Endothelial cell of umbilical vein (primary cell): ENCODE data around the gene PAX8. TPM values are rescaled to one million over a fixed set of nuclear protein-coding genes. Genes with fewer than 3 reads are reported as not detected.

ENCODE experiments used
- BruUV-seq: library from RNA; stranded (reverse); fragments of 400-500 nt; replicated peaks from 2 replicates; lab custom pipeline; 2021; lab: Mats Ljungman, UMichigan
- CTCF ChIA-PET: fragments of 300-600, 350-600 bp; sonication (Branson Sonifier 250); formaldehyde crosslinking; loops from one replicate; lab custom pipeline; 2021; ENCODE audit warnings: antibody characterized with exemption, inconsistent platforms; lab: Charles Lee
- POLR2A ChIA-PET: fragments of 300-600, 350-600 bp; sonication (Branson Sonifier 250); formaldehyde crosslinking; loops from one replicate; lab custom pipeline; 2021; ENCODE audit warnings: antibody characterized with exemption, inconsistent platforms; lab: Charles Lee
- DNase-seq: peaks from one replicate; pipeline ENCODE4 v3.0.0-alpha.2; 2011; ENCODE audit warnings: low read depth, low spot score
- FAIRE-seq: peaks from 2 replicates; lab custom pipeline; 2011; peaks lifted over from hg19 to GRCh38; lab: Jason Lieb, UNC
- H2AFZ ChIP-seq: 2 replicates; pipeline ENCODE4 v1.6.0; 2012; ENCODE audit warnings: low read depth, low read length, control low read depth, inconsistent platforms
- H3K27ac ChIP-seq: 2 replicates; pipeline ENCODE4 v1.5.1; 2011; ENCODE audit warnings: low read depth, mild to moderate bottlenecking, control low read depth, low read length, moderate library complexity; ENCODE audit not compliant: insufficient read depth
- H3K27me3 ChIP-seq, 2 experiments: 2 replicates each; pipeline versions ENCODE4 v1.6.0 to v1.6.1; 2011; ENCODE audit warnings: low read length in 2 of 2, mixed read lengths in 1 of 2; ENCODE audit not compliant: control insufficient read depth in 2 of 2, insufficient read depth in 2 of 2
- H3K36me3 ChIP-seq, 2 experiments: 2 replicates in 1 of 2; 3 replicates in 1 of 2; pipeline ENCODE4 v1.5.1; 2011; ENCODE audit warnings: low read length in 2 of 2, mild to moderate bottlenecking in 1 of 2, moderate library complexity in 1 of 2; ENCODE audit not compliant: control insufficient read depth in 2 of 2, insufficient read depth in 2 of 2; ENCODE audit errors: extremely low read depth in 1 of 2
- H3K4me1 ChIP-seq: 3 replicates; pipeline ENCODE4 v1.5.1; 2011; ENCODE audit warnings: mild to moderate bottlenecking, low read length; ENCODE audit not compliant: control insufficient read depth, insufficient read depth; ENCODE audit errors: extremely low read depth
- H3K4me2 ChIP-seq: 2 replicates; pipeline ENCODE4 v1.6.1; 2011; ENCODE audit warnings: low read length, control low read depth, mixed read lengths; ENCODE audit not compliant: insufficient read depth
- H3K4me3 ChIP-seq, 3 experiments: fragments of 200-600 bp in 1 of 3; sonication (generic), shearing (Covaris generic) in 1 of 3; replicated peaks in 1 of 3; 2 replicates each; pipeline ENCODE4 v1.5.1; 2011 to 2016; ENCODE audit warnings: control low read depth in 3 of 3, low read length in 3 of 3, mild to moderate bottlenecking in 2 of 3, inconsistent platforms in 1 of 3, low read depth in 1 of 3, moderate library complexity in 1 of 3; ENCODE audit not compliant: insufficient read depth in 1 of 3
- H3K79me2 ChIP-seq: 2 replicates; pipeline ENCODE4 v1.6.0; 2012; ENCODE audit warnings: low read length, inconsistent platforms; ENCODE audit not compliant: control insufficient read depth, insufficient read depth
- H3K9ac ChIP-seq: replicated peaks from 2 replicates; pipeline ENCODE3; 2011; ENCODE audit warnings: low read length, control low read depth; ENCODE audit not compliant: insufficient read depth; ENCODE audit errors: extremely low read depth
- H3K9me1 ChIP-seq: replicated peaks from 3 replicates; pipeline ENCODE4 v1.6.0; 2011; ENCODE audit warnings: mild to moderate bottlenecking, low read length; ENCODE audit not compliant: control insufficient read depth, insufficient read depth; ENCODE audit errors: extremely low read depth
- H3K9me3 ChIP-seq: replicated peaks from 2 replicates; pipeline ENCODE4 v1.5.1; 2012; ENCODE audit warnings: low read length, inconsistent platforms; ENCODE audit not compliant: control insufficient read depth, insufficient read depth
- H4K20me1 ChIP-seq: replicated peaks from 2 replicates; pipeline ENCODE3; 2011; ENCODE audit warnings: mild to moderate bottlenecking, low read length; ENCODE audit not compliant: control insufficient read depth, insufficient read depth; ENCODE audit errors: extremely low read depth
- CTCF ChIP-seq, 2 donors: IDR thresholded peaks; 1 replicate in 1 of 2; 2 replicates in 1 of 2; pipeline ENCODE4 v1.5.1; 2011; ENCODE audit warnings: low read length in 2 of 2, mild to moderate bottlenecking in 2 of 2, moderate library complexity in 2 of 2, control low read depth in 1 of 2, inconsistent platforms in 1 of 2, low read depth in 1 of 2; ENCODE audit not compliant: insufficient read depth in 1 of 2; ENCODE audit errors: extremely low read depth in 1 of 2
- EZH2 ChIP-seq: IDR thresholded peaks from 2 replicates; pipeline ENCODE4 v1.6.1; 2012; ENCODE audit warnings: borderline replicate concordance, low read depth, mild to moderate bottlenecking, moderate library complexity, low read length, inconsistent platforms; ENCODE audit not compliant: severe bottlenecking
- FOS ChIP-seq: IDR thresholded peaks from 2 replicates; pipeline ENCODE4 v1.6.1; 2011; ENCODE audit warnings: mild to moderate bottlenecking, low read length, moderate library complexity, borderline replicate concordance; ENCODE audit not compliant: insufficient read depth
- GATA2 ChIP-seq: IDR thresholded peaks from 2 replicates; pipeline ENCODE4 v1.7.0; 2011; ENCODE audit warnings: low read depth, mild to moderate bottlenecking, moderate library complexity, mixed read lengths, low read length; ENCODE audit not compliant: insufficient read length, insufficient read depth
- JUN ChIP-seq: IDR thresholded peaks from 2 replicates; pipeline ENCODE4 v1.6.1; 2011; ENCODE audit warnings: borderline replicate concordance, low read depth; ENCODE audit not compliant: insufficient read length, insufficient read depth
- MAX ChIP-seq: IDR thresholded peaks from 2 replicates; pipeline ENCODE4 v1.6.1; 2011; ENCODE audit not compliant: insufficient read depth, insufficient read length
- MYC ChIP-seq: IDR thresholded peaks from one replicate; pipeline ENCODE4 v1.6.1; 2011; ENCODE audit warnings: mild to moderate bottlenecking, low read depth, low read length
- POLR2A ChIP-seq: IDR thresholded peaks from 2 replicates; pipeline ENCODE4 v1.6.1; 2012; ENCODE audit warnings: low read depth, mild to moderate bottlenecking, control low read depth, low read length
- POLR2AphosphoS5 ChIP-seq: IDR thresholded peaks from 2 replicates; pipeline ENCODE4 v1.6.1; 2012; ENCODE audit warnings: low read depth, mild to moderate bottlenecking, control low read depth, low read length, moderate library complexity; ENCODE audit not compliant: insufficient read depth
- dilution Hi-C: fragments of 300-500 bp; cut with MboI; formaldehyde crosslinking; loops from one replicate; pipeline ENCODE4 v1.15.0; 2019; ENCODE audit warnings: low sequenced_read_pairs; ENCODE audit not compliant: extremely low pct_ligation_motif_present
- intact Hi-C: fragments of 100-400 bp; cut with micrococcal nuclease; formaldehyde crosslinking; loops from one replicate; pipeline ENCODE4 v1.10.0; 2022
- polyA plus RNA-seq, 4 experiments: library from polyadenylated mRNA; depleted of rRNA in 3 of 4; stranded (reverse) in 3 of 4; unstranded in 1 of 4; fragments of >200 nt; gene quantifications; 2 replicates each; pipeline versions ENCODE4 v1.2.1 to v1.2.3, GENCODE V29; 2011 to 2012; ENCODE audit warnings: missing spikeins in 1 of 4
- total RNA-seq: library from RNA; stranded (reverse); gene quantifications from 2 replicates; pipeline ENCODE4 v1.2.3, GENCODE V29; 2021

Gene PAX8
- total and polyA plus RNA-seq, 2 donors (not counting 3 experiments of a cell fraction or from before 2014, with no cell fraction given), result 0.22 to 0.62 TPM

GRCh38 chr2:113255140-113256070, 23.3 kb downstream of the PAX8 start:
- peaks cover 0 to 12% of the 10 kb centered on the region in 2 experiments for H3K27me3 ChIP-seq
- no peaks in the 10 kb centered on the region for H3K36me3 ChIP-seq
- no peaks in the 10 kb centered on the region for H3K9me3 ChIP-seq
- POLR2A ChIA-PET, result no interaction called here
- H3K4me1 ChIP-seq, result no peaks in the 10 kb centered on the region
- no peaks in the 10 kb centered on the region for H3K79me2 ChIP-seq
- TF ChIP-seq MYC, result no peak
- TF ChIP-seq GATA2, result no peak
- TF ChIP-seq MAX, result no peak
- TF ChIP-seq EZH2, result no peak
- TF ChIP-seq FOS, result no peak
- no peak for TF ChIP-seq CTCF (IDR thresholded peaks at IDR 0.05; ENCODE audit: extremely low read depth in 1 of 2, insufficient read depth in 1 of 2, low read depth in 1 of 2, low read length in 2 of 2)
- no peak for TF ChIP-seq JUN
- TF ChIP-seq POLR2AphosphoS5, result no peak
- no peak for TF ChIP-seq POLR2A
- no peak overlapping the region for H2AFZ ChIP-seq
- H3K4me2 ChIP-seq, result no peak overlapping the region
- no peak overlapping the region for H3K4me3 ChIP-seq
- BruUV-seq, result no TSS peak
- dilution Hi-C loops (no loop called here), intact Hi-C loops (no loop called here)
- no peaks in the 10 kb centered on the region for H4K20me1 ChIP-seq
- no peak overlapping the region for H3K27ac ChIP-seq
- no peak for FAIRE-seq
- CTCF ChIA-PET, result interaction anchor here (0.8 to 2.5 kb wide), 5 partner anchors 16 to 121 kb away, joined by 3 to 9 read pairs (median 4); no protein-coding TSS in a partner anchor
- H3K9me1 ChIP-seq, result no peaks in the 10 kb centered on the region
- DNase-seq, result no peak
- H3K9ac ChIP-seq, result no peak overlapping the region
